Effector CD4-positive, alpha-beta T cell (primary cell): ENCODE measurements around the gene ABCB6.

Experiments used
- DNase-seq: peaks from one replicate; pipeline ENCODE4 v3.0.0-alpha.2; 2020

ABCB6 gene

GRCh38 chr2:219165058-219165911 is 53.5 kb downstream of the ABCB6 start:
- no peak for DNase-seq

- DNase-seq = no peak
Measured at GRCh38 chr2:219163156-219163555, 55.6 kb downstream of the ABCB6 start.

- no peak for DNase-seq
Measured at GRCh38 chr2:219161097-219161496, 57.7 kb downstream of the ABCB6 start.

- DNase-seq = peak; percentile 86
Measured at GRCh38 chr2:219160186-219161017, 58.4 kb downstream of the ABCB6 start, which contains the start of gene NHEJ1. NHEJ1 (minus strand) TSS chr2:219160815; CDS start chr2:219158362, 2,453 bp downstream.
